Ascending aorta (tissue), 2 donors: ENCODE results near the gene RNF5. TPM values are rescaled to one million over a fixed set of nuclear protein-coding genes. Genes with fewer than 3 reads are reported as not detected.
"Not testable (repeated sequence)": the region's sequence is repeated elsewhere in the genome, so short reads cannot be mapped to it uniquely, and the experiment has no call there.

Experiments used
- DNase-seq, 2 donors: peaks; one replicate each; pipeline ENCODE4 v3.0.0-alpha.2; 2019; ENCODE audit warnings: low spot score in 2 of 2
- H3K27ac ChIP-seq, 2 donors: fragments of 200-600 bp; sonication (generic); one replicate each; pipeline ENCODE4 v1.5.1; 2016 to 2017; ENCODE audit warnings: mild to moderate bottlenecking in 1 of 2
- H3K27me3 ChIP-seq: fragments of 200-600 bp; sonication (generic); one replicate; pipeline ENCODE4 v1.5.1; 2017
- H3K36me3 ChIP-seq, 2 donors: fragments of 200-600 bp; sonication (generic); one replicate each; pipeline ENCODE4 v1.5.1; 2016
- H3K4me1 ChIP-seq, 2 donors: fragments of 200-600 bp; sonication (generic); one replicate each; pipeline ENCODE4 v1.5.1; 2016 to 2017; ENCODE audit warnings: mild to moderate bottlenecking in 1 of 2
- H3K4me3 ChIP-seq, 2 donors: fragments of 200-600 bp; sonication (generic); one replicate each; pipeline ENCODE4 v1.5.1; 2016 to 2017; ENCODE audit warnings: mild to moderate bottlenecking in 1 of 2
- H3K9me3 ChIP-seq, 2 donors: fragments of 200-600 bp; sonication (generic); one replicate each; pipeline ENCODE4 v1.5.1; 2016
- CTCF ChIP-seq, 3 experiments: fragments of 200-600 bp in 2 of 3; fragments of 450-650 bp in 1 of 3; sonication (generic) in 2 of 3; IDR thresholded peaks; one replicate each; pipeline ENCODE4 v1.5.1; 2016 to 2019; ENCODE audit warnings: antibody characterized with exemption in 3 of 3, mild to moderate bottlenecking in 1 of 3, moderate library complexity in 1 of 3
- intact Hi-C: fragments of 100-400 bp; cut with DNase I; formaldehyde crosslinking; loops from one replicate; pipeline ENCODE4 v1.15.1; 2023
- total RNA-seq: library from RNA; depleted of rRNA; stranded (reverse); fragments of >200 nt; gene quantifications from one replicate; pipeline ENCODE4 v1.1.0, GENCODE V29; 2016

Gene RNF5
- total RNA-seq, 1 donor from 2014 or later: 73.0 TPM

GRCh38 chr6:32190911-32191677 lies 12.9 kb downstream of the RNF5 start:
- H3K4me1 ChIP-seq: peaks cover 5 to 21% of the 10 kb centered on the region in 2 donors
- no peak for DNase-seq

GRCh38 chr6:32191696-32192607 lies 13.7 kb downstream of the RNF5 start:
- intact Hi-C loops: no loop called here
- Histone ChIP-seq H3K4me1 (peaks cover 6 to 26% of the 10 kb centered on the region in 2 donors), H3K36me3 (peaks cover 10 to 12% of the 10 kb centered on the region in 2 donors), H3K27ac (peak overlapping the region; percentile 80 to 99), H3K9me3 (no peaks in the 10 kb centered on the region), H3K27me3 (no peaks in the 10 kb centered on the region), H3K4me3 (peak overlapping the region; percentile 24 to 98)
- TF ChIP-seq CTCF (IDR thresholded peaks at IDR 0.05): no peak
- DNase-seq: no peak

More at GRCh38 chr6:32190911-32191677, 12.9 kb downstream of the RNF5 start:
- Histone ChIP-seq H3K9me3 (no peaks in the 10 kb centered on the region), H3K27me3 (no peaks in the 10 kb centered on the region), H3K36me3 (peaks cover 18 to 19% of the 10 kb centered on the region in 2 donors), H3K27ac (peak overlapping the region; percentile 80 to 99), H3K4me3 (peak overlapping the region; percentile 67 to 98)
- intact Hi-C loops: loop anchor here (1.0 kb wide), 1 partner anchor 13 kb away; the partner anchor contains the start of gene RNF5
- TF ChIP-seq CTCF (IDR thresholded peaks at IDR 0.05): no peak

DNA sequence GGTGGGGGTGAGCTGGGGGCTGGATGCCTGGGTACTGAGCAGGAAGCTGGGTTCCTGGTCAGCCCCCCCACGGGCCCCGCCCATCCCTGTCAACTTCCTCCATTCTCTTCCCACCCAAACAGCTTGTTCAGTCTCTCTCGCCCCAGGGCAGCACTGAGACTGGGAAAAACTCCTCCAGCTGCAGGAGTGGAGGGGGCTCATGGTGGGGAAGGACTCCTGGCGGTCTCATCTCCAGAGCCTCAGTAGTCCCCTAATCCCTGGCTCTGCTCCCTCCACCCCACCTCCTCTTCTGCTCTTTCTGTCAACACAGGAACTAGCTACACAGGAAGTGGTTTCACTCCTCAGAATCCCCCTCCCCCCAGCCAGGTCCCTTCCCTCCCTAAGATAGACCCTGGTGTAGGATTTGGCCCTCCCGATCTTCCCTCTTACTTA lies 14.4 kb downstream of the RNF5 start, which contains the start of gene GPSM3:
Gene GPSM3 (minus strand): TSS at position 36 of the 432 bp plus-strand sequence. CDS start 130 bp downstream, outside the sequence.
- peaks cover 8 to 30% of the 10 kb centered on the region in 2 donors for H3K4me1 ChIP-seq
- H3K27ac ChIP-seq: peak within 1 kb of the TSS; percentile 80 to 99

GRCh38 chr6:32193096-32193495 lies 14.9 kb downstream of the RNF5 start:
- DNase-seq, H3K27me3 ChIP-seq, intact Hi-C loops, H3K9me3 ChIP-seq, H3K36me3 ChIP-seq: not testable (repeated sequence)
- H3K4me1 ChIP-seq: peaks cover 8 to 30% of the 10 kb centered on the region in 2 donors
- H3K27ac ChIP-seq: peak overlapping the region; percentile 80 to 99
- H3K4me3 ChIP-seq: peak overlapping the region in 1 of 2 donors; percentile 98

More for the DNA sequence above, 14.4 kb downstream of the RNF5 start, which contains the start of gene GPSM3:
- intact Hi-C loops: no loop called here
- TF ChIP-seq CTCF (IDR thresholded peaks at IDR 0.05): no peak
- H3K36me3 ChIP-seq: peaks cover 4 to 6% of the 10 kb centered on the region in 2 donors
- no peaks in the 10 kb centered on the region for H3K9me3 ChIP-seq
- no peak for DNase-seq
- peak within 1 kb of the TSS; percentile 24 to 98 for H3K4me3 ChIP-seq
- H3K27me3 ChIP-seq: no peaks in the 10 kb centered on the region

DNA sequence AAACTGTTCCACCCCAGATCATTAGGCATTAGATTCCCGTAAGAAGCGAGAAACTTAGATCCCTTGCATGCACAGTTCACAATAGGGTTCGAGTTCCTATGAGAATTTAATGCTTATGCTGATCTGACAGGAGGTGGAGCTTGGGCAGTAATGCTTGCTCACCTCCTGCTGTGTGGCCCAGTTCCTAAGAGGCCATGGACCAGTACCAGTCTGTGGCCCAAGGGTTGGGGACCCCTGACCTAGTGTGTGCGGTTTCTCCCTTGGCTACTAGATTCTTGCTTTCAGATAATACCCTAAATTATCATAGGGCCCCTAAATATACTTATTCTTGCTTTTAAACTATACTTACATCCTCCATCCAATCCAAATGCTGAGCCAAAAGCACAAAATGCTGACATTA lies 16.2 kb downstream of the RNF5 start:
- DNase-seq: no peak
- no peaks in the 10 kb centered on the region for H3K27me3 ChIP-seq
- no peaks in the 10 kb centered on the region for H3K9me3 ChIP-seq
- H3K27ac ChIP-seq: peak overlapping the region; percentile 87 to 92
- intact Hi-C loops: no loop called here
- no peak for TF ChIP-seq CTCF (IDR thresholded peaks at IDR 0.05)
- H3K36me3 ChIP-seq: no peaks in the 10 kb centered on the region
- H3K4me1 ChIP-seq: peaks cover 8 to 20% of the 10 kb centered on the region in 2 donors
- H3K4me3 ChIP-seq: no peak overlapping the region
